Pons (tissue), 1 donor: Measurements from ENCODE around the gene BRD3.

Experiments
- DNase-seq: peaks from one replicate; pipeline ENCODE4 v3.0.0-alpha.2; 2016; ENCODE audit warnings: low spot score

The BRD3 gene

DNA sequence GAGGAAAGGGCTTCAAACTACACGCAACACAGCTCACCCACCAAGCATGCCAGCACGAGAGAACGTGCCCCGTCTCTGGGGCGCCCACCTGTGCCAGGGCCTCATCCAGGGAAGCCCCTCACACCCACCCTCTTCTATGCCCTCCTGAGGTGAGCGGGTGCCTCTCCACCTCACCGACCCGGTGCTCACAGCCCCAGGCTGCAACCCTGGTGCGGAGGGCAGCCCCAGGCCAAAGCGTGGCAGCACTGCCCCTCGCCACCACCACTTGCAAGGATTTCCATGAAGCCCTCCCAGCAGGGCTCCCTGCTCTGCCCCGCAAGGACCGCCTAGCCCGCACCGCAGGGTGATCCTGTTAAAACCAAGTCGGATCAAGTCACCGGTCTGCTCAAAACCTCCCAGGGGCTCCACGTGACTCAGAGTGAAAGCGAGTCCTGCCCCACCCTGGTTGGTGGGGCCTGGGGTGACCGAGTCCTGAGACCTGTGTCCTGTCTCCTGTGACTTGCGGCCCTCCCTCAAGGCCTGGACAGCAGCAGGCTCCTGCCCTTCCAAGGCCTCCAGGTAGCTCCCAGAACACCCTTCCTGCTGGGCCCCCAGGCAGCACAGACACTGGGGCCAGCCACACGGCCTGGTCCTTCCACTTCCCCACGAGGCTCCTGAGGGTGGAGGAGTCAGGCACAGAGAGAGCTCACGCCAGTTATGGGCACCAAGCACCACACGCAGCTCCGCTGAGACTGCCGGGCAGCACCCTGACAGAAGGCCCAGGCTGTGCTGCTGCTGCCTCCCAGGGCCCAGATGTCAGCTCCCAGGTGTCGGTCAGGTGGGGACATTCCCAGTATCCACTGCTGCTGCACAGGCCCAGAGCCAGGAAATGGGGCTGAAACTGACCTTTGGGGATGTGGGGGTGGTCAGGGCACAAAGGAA is 12.7 kb downstream of the BRD3 start:
- no peak for DNase-seq

DNA sequence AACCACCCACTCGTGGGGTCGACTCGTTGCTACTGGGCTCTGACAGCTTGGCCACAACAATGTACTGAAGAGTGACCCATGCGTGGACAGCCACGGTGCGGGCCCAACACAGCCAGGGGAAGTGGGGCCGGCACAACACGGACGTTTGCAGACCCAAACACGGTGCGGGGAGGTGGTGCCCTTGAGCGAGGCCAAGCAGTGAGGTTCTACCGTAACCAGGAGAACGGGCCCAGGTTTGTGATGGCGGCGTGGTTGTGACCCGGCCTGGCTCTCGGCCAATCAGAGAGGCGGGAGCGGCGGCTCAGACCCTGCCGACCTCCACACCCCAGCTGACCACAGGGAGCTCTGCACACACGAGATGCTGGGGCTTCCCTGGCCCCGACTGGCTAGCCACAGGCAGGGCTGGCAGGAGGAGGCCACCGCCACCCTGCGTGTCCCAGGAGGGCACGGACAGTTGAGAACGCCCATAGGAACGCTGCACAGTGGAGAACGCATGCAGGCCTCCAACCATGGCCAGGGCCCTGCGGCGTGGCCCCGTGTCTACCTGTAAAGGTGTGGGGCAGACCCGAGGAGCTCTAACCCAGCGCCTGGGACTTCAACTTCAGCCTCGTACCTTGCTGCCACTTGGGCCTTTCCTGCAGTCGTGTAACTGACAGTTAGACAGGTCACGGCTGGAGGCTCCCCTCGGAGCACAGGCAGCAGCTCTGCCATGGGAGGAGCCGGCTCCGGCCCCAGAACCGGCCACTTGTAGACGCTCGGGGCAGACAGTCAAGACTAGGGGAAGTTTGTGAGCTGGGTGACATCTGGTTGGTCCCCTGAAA is 13.7 kb downstream of the BRD3 start:
- no peak for DNase-seq

DNA sequence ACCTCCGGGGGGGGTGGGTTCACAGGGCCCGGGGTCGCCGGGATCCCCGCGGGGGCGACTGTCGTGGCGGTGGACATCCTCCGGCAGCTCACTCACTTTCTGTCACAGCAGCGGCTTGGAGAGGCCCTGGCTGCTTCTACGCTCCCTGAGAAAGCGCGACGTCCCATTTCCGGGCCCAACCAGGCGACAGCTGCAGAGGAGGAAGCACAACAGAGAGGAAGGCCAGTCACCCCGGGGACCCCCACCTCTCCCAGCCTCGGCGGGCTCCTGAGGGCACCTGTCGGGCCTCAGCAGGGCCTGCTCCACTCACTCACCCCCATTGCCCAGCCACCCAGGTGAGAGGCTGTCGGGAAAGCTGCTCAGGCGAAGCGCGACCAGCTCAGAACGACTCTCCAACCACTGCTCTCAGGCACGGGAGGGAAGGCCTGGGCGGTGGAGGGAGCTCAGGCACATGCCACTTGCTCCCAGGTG is 14.4 kb downstream of the BRD3 start:
- no peak for DNase-seq

DNA sequence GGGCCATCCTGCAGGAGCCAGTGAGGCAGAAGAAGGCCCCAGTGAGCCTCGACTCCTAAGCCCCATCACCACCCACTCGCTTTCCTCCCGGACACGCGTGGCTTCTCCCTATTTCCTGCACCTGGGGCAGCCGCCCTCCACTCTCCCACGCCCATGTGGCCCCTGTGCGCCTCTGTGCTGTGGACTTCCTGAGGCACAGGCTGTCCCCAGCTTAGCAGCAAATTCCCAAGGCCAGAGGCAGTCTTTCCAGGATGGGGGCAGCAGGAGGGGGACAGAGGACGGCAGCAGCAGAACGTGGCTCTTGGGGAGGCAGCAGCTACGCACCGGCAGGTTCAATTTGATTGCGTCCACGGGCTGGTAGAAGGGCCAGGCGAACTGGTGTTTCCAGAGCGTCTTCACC is 14.9 kb downstream of the BRD3 start:
- DNase-seq: no peak

DNA sequence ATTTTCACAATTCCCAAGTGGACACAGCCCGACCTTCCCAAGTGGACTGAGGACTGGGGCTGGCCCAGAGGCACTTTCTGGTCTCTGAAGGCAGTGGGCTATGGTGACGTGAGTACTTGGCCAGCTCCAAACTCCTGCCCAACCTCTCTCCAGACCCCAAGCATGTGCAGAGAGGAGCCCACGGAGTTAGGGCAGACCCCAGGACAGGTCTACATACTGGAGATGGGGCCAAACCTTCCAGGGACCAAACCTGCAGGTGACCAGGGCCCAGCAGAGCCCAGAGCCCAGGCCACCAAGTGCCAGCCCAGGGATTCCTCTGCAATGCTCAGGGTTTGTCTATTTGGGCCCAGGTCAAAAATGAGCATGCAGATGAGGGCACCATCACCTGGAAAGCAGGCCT is 15.3 kb downstream of the BRD3 start:
- no peak for DNase-seq

DNA sequence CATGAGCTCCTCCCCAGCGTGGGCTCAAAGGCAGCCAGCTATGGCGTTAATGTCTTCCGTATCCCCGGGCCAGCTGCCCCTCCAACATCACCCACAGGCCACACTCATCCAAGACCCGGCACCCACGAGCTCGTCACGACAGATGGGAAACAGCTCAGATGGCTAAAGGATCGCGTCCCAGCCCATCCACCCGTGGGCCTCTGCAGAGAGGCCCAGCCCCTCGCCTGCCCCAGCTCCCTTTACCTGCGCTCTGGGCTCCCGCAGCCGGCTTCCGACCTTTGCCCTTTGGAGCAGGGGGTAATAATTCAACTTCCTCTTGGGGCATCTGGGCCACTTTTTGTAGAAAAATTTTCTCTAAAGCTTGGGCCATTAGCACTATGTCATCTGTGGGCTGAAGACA is 16.5 kb downstream of the BRD3 start:
- no peak for DNase-seq

DNA sequence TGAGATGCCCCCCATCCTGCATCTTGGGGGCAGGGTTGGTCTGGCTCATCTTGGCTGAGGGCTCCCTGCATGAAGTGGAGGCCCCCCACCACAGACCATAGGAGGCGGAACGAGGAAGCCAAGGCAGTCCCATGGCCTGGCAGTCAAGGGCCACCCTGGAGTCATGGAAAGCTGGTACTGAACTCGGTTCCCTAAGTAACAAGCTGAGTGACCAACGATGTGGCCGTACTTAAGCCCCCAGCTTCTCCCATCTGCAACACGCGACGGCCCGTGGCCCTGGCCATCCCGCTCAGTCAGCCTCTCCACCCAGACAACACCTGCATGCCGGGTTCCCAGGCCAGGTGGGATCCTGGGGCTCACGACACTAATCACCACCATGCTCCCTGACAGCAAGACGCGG is 17.1 kb downstream of the BRD3 start:
- no peak for DNase-seq

- DNase-seq: no peak
These were observed 17.8 kb downstream of the BRD3 start for GRCh38 chr9:134049772-134050588.

- no peak for DNase-seq
These were observed 18.6 kb downstream of the BRD3 start for GRCh38 chr9:134049236-134049635.

DNA sequence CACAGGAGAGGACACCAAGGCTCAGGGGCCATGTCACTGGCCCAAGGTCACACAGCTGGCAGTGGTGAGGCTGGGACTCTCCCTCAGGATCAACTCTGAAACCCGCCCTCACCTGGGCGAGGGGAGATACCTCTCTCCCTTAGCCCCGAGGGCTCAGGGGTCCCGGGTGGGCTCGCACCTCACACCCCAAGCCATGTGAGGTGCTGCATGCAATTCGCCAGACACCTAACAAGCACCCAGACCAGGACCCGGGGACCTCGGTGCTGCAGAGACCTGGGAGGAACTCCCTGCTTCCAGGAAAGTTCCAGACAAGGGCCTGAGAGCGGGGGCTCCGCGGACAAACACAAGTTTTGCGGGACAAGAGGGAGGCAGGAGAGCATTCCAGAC is 19.3 kb downstream of the BRD3 start:
- DNase-seq: no peak

DNA sequence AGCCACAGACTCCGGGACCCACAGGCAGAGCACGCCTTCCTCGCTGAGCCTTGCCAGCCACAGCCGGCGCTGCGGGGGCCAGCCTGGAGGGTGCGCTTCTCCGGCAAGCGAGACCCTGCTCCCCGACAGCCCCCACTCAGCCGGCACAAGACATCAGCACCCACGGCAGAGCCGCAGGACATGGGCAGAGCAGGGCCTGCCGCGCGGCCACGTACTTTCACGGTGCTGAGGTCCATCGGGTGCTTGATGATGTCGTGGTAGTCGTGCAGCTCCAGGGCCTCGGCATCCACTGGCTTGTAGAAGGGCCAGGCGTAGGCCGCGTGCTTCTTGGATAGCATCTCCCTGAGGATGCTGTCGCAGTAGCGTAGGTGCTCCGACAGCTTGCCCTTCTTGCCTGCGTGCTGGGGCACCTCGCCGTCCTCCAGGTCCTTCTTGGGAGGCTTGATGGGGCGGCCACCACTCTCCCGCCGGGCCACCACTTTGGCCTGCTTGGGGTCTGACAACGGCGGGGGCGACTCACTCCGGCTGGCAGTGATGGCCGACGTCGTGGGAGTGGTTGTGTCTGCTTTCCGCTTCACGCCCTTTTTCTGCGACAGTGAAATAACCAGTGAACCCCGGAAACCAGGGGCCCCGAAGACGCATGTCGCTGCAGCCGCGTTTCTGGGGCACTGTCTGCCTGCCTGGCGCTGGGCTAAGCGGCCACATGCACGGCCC is 19.8 kb downstream of the BRD3 start:
- no peak for DNase-seq

DNA sequence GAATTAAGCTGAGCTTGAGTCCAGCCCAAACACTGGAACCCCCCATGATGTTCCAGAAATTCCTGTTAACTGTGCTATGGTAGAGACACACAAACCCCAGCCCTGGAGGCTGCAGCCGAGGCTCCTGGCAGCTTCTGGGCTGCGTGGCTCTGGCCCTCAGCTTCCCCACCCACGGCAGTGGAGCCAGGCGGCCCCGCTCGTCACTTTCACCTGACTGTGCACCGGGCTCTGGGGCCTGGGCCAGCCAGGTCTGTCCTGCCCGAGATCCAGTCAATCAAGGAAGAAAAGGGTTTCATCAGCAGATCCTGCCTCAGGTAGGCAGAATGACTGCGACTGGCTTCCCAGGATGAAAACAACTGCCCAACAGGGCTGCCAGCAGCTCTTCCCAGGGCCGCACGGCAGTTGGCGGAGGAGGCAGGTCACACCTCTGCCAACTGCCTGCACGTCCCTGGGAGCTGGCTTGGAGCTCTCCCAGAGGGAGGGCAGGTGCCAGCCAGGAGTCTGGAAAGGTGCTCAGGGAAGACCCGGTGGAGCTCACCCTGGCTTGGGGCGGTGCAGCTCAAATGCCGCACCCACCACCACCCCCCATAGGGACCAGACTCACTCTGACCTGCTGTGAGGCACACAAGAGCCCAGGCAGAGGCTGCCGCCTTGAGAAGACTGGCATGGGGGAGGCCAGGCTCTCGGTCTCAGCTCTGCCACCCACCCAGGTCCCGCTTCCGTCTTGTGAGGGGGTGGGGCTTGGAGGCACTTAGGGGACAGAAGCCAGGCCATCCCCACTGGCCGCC is 20.7 kb downstream of the BRD3 start:
- DNase-seq: no peak

DNA sequence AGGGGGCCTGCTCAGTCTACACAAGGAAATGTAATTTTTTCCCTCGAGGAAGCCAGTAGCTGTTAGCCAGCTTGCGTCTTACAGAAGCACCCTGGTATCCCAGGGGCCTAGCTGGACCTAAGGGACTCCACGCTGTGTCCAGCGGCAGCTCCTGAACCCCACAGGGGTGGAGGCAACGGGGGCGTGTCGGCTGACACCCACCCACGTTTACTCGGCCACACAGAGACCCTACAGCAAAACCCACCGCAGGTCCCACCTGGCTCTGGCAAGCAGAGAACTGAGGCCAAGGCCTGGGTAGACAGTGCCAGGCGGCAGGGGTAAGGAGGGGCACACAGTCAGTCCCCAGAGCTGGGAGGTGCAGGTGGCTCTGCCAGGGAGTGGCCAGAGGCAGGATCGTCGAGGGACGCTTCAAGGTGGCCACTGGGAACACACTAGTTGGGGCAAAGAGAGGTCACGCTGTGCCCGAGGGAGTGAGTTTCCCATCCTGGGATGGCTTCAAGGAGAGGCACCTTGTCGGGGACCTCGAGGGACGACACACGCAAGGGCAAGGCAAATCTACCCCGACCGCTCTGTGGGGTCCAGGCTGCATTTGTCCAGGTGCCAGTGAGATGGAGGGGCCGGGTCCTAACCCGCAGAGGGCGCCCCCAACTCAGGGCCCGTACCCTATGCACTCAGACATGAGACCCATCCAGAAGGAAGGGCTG is 21.8 kb downstream of the BRD3 start:
- no peak for DNase-seq

GRCh38 chr9:134044944-134045343 is 22.9 kb downstream of the BRD3 start:
- no peak for DNase-seq

- DNase-seq: no peak
These were observed 24.3 kb downstream of the BRD3 start for GRCh38 chr9:134043531-134043988.

DNA sequence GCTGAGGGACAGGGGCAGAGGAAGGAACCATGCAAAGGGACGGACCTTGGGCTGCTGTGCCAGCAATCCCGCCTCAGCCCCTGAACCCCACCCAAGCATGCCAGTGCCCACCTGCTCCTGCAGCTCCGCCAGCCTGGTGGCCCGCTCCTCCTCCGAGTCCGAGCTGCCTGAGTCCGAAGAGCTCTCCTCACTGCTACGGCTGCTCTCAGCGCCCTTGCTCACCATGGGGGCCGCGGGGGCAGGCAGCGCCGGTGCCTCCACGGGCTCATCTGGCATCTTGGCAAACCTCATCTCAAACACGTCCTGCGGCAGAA is 26.2 kb downstream of the BRD3 start:
- DNase-seq: no peak

DNA sequence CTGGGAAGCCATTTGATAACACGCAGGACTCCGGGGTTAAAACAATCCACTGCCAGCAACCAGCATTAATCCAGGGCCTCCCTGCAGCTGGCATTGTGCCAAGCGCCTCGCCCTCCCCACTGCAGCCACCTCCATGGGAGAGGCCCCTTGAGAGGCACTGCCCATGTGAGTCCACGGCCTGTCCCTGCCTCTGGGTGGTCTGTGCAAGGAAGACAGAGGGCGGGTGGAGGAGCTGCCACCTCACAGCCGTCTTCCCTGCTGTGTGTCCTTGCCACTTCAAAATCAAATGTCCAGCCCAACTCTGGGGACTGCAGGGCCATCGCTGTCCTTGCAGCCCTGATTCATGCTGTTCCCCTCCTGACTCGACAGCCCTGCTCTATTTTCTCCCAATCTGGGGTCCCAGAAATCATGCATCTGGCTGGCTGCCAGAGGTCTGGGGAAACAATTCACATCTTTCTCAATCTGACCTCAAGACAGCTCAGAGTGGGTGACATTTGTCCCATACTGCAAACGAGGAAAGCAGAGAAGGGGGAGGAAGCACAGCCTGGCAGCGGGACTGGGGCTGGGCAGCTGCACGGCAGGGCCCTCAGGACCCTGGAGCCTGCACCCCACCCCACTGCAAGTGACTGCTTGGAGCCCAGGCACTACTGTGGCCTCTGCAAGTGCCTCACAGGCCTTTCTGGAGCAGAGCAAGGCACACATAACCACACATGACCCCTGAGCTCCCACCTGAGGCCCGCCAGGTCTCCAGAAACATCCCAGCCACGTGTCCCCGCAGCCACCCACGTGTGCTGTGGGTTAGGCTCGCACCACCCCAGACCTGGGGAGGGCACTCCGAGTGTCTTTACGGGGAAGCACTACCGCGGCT is 26.8 kb downstream of the BRD3 start:
- DNase-seq: no peak

- DNase-seq: no peak
These were observed 27.7 kb downstream of the BRD3 start for GRCh38 chr9:134040176-134040565.
